ENCODE data around the gene AXL.
"Not testable (repeated sequence)": the region's sequence is repeated elsewhere in the genome, so short reads cannot be mapped to it uniquely, and the experiment has no call there.

AXL gene

DNA sequence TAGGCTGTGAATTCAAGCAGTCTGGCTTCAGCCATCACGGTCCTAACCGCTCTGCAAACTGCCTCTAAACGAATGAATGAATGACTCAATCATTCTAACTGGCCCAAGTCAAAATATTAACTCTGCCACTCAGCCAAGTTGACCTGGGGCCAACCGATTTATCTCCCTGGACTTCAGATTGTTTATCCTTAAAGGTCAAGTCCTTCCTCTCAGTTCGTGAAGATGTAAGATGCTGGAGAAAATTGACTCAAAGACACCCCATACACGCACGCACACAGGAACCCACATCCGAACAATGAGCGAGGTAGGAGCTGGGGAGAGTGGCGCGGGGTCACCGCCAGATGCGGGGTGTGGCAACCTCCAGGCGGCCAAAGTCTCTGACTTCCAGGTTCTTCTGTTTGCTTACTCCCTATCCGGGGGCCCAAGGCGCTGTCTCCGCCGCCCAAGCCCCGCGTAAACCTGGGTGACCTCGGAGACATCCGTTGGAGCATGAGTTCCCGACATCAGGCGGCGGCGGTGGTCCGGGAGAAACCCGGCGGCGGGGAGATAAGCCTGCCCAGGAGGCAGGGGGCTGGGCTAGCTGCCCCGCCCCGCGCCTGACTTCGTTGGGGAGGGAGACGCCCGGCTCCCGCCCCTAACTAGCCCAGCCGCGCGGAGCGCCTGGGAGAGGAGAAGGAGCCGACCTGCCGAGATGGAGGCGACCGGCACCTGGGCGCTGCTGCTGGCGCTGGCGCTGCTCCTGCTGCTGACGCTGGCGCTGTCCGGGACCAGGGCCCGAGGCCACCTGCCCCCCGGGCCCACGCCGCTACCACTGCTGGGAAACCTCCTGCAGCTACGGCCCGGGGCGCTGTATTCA, 26.2 kb upstream of the AXL start, which contains the start of gene CYP2S1:
Gene CYP2S1, plus strand, starts transcription at position 646 of the 856 bp plus-strand sequence. Its CDS starts 46 bp downstream, at position 692.
- no peak for DNase-seq (ENCODE audit: low read depth, low spot score)

DNA sequence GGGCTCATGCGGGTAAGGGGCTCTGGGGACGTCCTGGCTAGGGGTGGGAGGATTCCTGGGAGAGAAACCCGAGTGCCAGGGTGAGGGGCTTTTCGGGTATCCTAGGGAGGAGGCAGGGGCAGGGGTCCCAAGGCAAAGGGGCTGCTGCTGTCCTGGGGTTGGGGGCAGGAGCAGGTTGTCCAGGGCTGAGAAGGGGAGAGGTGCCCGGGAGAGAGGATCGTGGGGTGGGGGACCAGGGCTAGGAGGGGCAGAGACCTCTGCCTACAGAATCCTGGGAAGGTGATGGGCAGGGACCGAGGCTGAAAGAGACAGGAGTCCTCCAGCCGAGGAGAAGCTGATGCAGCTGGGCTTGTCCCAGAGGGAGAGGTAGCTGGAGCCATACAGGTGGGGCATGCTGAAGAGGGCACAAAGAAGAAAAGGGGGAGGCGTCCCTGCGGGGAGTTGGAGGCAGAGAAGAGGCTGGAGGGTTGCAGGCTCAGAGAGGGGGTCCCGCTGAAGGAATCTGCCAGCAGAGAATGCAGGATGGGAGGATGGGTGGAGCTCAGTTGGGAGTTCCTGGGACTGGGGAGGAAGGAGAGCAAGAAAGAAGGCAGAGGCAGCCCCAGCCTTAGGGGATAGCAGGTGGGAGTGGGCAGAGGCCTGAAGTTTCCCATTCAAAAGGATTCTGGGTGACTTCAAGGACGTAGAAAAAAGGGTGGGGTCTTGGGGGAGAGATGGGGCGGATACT, 25.4 kb upstream of the AXL start:
- WGBS (ENCODE audit: insufficient coverage, insufficient read length), result no CpG with 5 or more reads among the region's 13 CpGs
- no peaks in the 10 kb centered on the region for H3K27me3 ChIP-seq (ENCODE audit: control insufficient read depth, insufficient read depth, low read length)

More for the DNA sequence above, 26.2 kb upstream of the AXL start, which contains the start of gene CYP2S1:
- Histone ChIP-seq H3K4me3 (ENCODE audit: low read length) (peak within 1 kb of the TSS; percentile 82), H3K27ac (ENCODE audit: low read length) (peak within 1 kb of the TSS; percentile 12), H3K4me1 (ENCODE audit: control insufficient read depth, insufficient read depth, low read length) (peaks cover 5% of the 10 kb centered on the region), H3K27me3 (ENCODE audit: control insufficient read depth, insufficient read depth, low read length) (no peaks in the 10 kb centered on the region), H3K9me3 (ENCODE audit: control insufficient read depth, insufficient read depth, low read length) (no peaks in the 10 kb centered on the region), H3K36me3 (ENCODE audit: control insufficient read depth, insufficient read depth, low read length) (peaks cover 6% of the 10 kb centered on the region)
- no CpG with 5 or more reads among the region's 58 CpGs for WGBS (ENCODE audit: insufficient coverage, insufficient read length)

DNA sequence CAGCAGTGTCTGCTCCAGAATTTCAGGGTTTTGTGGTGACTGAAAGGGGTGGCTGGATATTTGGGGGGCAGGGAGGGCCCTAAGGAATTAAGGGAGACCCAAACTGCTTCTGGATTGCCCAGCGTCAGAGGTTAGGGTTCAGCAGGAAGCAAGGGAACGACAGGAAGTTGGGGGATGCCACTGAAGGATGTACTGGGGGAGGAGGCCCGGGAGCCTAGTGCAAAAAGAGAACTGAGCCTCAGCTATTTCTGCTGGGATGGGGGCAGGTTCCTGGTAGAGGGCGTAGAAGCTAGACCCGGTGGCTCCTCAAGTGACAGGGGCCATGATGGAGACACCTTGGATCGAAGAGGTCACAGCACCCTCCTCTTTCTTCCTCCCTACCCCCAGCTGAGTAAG, 24.9 kb upstream of the AXL start:
- peaks cover 4% of the 10 kb centered on the region for H3K4me1 ChIP-seq (ENCODE audit: control insufficient read depth, insufficient read depth, low read length)
- H3K27ac ChIP-seq (ENCODE audit: low read length), result no peak overlapping the region
- no peaks in the 10 kb centered on the region for H3K27me3 ChIP-seq (ENCODE audit: control insufficient read depth, insufficient read depth, low read length)
- no peaks in the 10 kb centered on the region for H3K9me3 ChIP-seq (ENCODE audit: control insufficient read depth, insufficient read depth, low read length)
- DNase-seq (ENCODE audit: low read depth, low spot score), result no peak
- WGBS (ENCODE audit: insufficient coverage, insufficient read length), result no CpG with 5 or more reads among the region's 6 CpGs
- H3K4me3 ChIP-seq (ENCODE audit: low read length), result peak overlapping the region; percentile 82; the same call in 1 of the 2 replicates
- peaks cover 16% of the 10 kb centered on the region for H3K36me3 ChIP-seq (ENCODE audit: control insufficient read depth, insufficient read depth, low read length)

More for the DNA sequence above, 25.4 kb upstream of the AXL start:
- peaks cover 11% of the 10 kb centered on the region for H3K36me3 ChIP-seq (ENCODE audit: control insufficient read depth, insufficient read depth, low read length)
- peak overlapping the region; percentile 82 for H3K4me3 ChIP-seq (ENCODE audit: low read length)
- peak overlapping the region; percentile 12 for H3K27ac ChIP-seq (ENCODE audit: low read length)
- DNase-seq (ENCODE audit: low read depth, low spot score), result no peak
- no peaks in the 10 kb centered on the region for H3K9me3 ChIP-seq (ENCODE audit: control insufficient read depth, insufficient read depth, low read length)
- H3K4me1 ChIP-seq (ENCODE audit: control insufficient read depth, insufficient read depth, low read length), result peaks cover 4% of the 10 kb centered on the region

DNA sequence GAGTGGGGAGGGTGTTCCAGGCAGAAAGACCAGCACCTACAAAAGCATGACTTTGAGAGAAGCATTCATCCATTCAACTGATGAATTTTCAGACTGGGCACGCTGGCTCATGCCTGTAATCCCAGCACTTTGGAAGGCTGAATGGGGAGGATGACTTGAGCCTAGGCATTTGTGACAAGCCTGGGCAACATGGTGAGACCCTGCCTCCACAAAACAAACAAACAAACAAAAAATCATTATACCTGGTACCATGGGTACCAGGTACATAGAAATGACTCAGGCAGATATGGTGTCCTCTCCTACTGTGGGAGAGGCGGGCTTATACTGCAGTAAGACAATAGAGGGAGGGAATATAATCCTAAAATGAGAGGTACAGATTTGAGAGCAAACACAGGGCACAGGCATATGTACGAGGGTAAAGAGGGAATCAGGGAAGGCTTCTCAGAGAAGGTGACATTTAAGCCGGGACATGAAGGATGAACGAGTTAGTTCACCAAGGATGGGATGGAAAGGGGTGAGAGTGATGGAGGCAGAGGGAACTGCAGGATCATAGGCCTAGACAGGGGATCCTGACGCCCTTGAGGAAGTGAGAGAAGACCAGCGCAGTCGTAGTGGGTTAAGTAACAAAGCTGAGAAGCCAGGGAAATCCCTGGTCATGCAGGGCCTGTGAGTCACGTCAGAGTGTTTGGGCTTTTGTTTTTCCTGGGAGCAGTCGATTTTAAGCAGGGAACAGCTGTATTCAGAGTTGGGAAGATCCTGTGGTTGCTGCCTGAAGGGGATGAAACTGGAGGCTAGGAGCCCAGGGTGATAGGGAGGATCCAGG, 23.1 kb upstream of the AXL start:
- Histone ChIP-seq H3K36me3 (ENCODE audit: control insufficient read depth, insufficient read depth, low read length) (peaks cover 17% of the 10 kb centered on the region), H3K27me3 (ENCODE audit: control insufficient read depth, insufficient read depth, low read length) (no peaks in the 10 kb centered on the region), H3K27ac (ENCODE audit: low read length) (no peak overlapping the region), H3K9me3 (ENCODE audit: control insufficient read depth, insufficient read depth, low read length) (no peaks in the 10 kb centered on the region), H3K4me1 (ENCODE audit: control insufficient read depth, insufficient read depth, low read length) (peaks cover 2% of the 10 kb centered on the region), H3K4me3 (ENCODE audit: low read length) (no peak overlapping the region)
- WGBS (ENCODE audit: insufficient coverage, insufficient read length), result no CpG with 5 or more reads among the region's 10 CpGs
- no peak for DNase-seq (ENCODE audit: low read depth, low spot score)

DNA sequence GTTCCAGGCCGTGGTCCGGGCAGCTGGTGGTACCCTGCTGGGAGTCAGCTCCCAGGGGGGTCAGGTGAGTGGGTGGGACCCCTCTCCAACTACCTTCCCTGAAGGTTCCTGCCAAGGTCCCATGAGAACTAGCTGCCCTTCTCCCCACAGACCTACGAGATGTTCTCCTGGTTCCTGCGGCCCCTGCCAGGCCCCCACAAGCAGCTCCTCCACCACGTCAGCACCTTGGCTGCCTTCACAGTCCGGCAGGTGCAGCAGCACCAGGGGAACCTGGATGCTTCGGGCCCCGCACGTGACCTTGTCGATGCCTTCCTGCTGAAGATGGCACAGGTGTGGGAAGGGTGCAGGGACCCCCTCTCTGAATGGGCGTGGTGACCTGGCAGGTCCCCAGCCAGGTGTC, 20.5 kb upstream of the AXL start:
- no peak for DNase-seq (ENCODE audit: low read depth, low spot score)
- no peaks in the 10 kb centered on the region for H3K9me3 ChIP-seq (ENCODE audit: control insufficient read depth, insufficient read depth, low read length)
- no CpG with 5 or more reads among the region's 11 CpGs for WGBS (ENCODE audit: insufficient coverage, insufficient read length)
- H3K4me1 ChIP-seq (ENCODE audit: control insufficient read depth, insufficient read depth, low read length), result peaks cover 2% of the 10 kb centered on the region
- no peak overlapping the region for H3K27ac ChIP-seq (ENCODE audit: low read length)
- no peak overlapping the region for H3K4me3 ChIP-seq (ENCODE audit: low read length)
- H3K36me3 ChIP-seq (ENCODE audit: control insufficient read depth, insufficient read depth, low read length), result peaks cover 39% of the 10 kb centered on the region
- H3K27me3 ChIP-seq (ENCODE audit: control insufficient read depth, insufficient read depth, low read length), result no peaks in the 10 kb centered on the region

DNA sequence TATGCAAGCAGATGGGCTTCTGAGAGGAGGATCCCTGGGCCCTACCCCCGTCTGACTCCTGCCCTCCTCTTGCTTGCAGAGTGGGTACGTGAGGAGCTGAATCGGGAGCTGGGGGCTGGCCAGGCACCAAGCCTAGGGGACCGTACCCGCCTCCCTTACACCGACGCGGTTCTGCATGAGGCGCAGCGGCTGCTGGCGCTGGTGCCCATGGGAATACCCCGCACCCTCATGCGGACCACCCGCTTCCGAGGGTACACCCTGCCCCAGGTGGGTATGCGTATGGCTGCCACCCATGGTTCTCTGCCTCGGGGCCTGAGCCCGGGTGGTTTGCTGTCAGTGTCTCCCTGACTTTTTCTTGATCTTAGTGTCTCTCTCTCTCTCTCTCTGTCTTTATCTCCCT, 15.7 kb upstream of the AXL start:
- DNase-seq (ENCODE audit: low read depth, low spot score), result no peak
- Histone ChIP-seq H3K36me3 (ENCODE audit: control insufficient read depth, insufficient read depth, low read length) (peaks cover 58% of the 10 kb centered on the region), H3K9me3 (ENCODE audit: control insufficient read depth, insufficient read depth, low read length) (no peaks in the 10 kb centered on the region), H3K4me1 (ENCODE audit: control insufficient read depth, insufficient read depth, low read length) (no peaks in the 10 kb centered on the region; the same call in 1 of the 2 replicates), H3K27me3 (ENCODE audit: control insufficient read depth, insufficient read depth, low read length) (no peaks in the 10 kb centered on the region), H3K27ac (ENCODE audit: low read length) (no peak overlapping the region), H3K4me3 (ENCODE audit: low read length) (no peak overlapping the region)
- WGBS (ENCODE audit: insufficient coverage, insufficient read length), result no CpG with 5 or more reads among the region's 18 CpGs

DNA sequence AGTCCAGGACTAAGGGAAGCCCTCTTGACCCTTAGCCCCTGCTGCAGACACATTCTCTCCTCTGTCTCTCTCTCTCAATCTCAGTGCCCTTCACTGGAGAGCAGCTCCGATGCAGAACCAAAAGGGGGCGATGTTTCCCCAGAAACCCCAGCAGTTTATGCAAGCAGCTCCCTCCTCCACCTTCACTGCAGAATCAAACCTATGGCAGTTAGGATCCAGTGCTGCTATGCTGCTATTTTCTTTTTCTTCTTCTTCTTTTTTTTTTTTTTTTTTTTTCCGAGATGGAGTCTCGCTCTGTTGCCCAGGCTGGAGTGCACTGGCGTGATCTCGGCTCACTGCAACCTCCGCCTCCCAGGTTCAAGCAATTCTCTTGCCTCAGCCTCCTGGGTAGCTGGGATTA, 14.7 kb upstream of the AXL start:
- H3K27ac ChIP-seq (ENCODE audit: low read length); H3K4me1 ChIP-seq (ENCODE audit: control insufficient read depth, insufficient read depth, low read length); H3K4me3 ChIP-seq (ENCODE audit: low read length); H3K27me3 ChIP-seq (ENCODE audit: control insufficient read depth, insufficient read depth, low read length); H3K9me3 ChIP-seq (ENCODE audit: control insufficient read depth, insufficient read depth, low read length); DNase-seq (ENCODE audit: low read depth, low spot score): not testable (repeated sequence)
- peaks cover 51% of the 10 kb centered on the region for H3K36me3 ChIP-seq (ENCODE audit: control insufficient read depth, insufficient read depth, low read length)
- no CpG with 5 or more reads among the region's 7 CpGs for WGBS (ENCODE audit: insufficient coverage, insufficient read length)

DNA sequence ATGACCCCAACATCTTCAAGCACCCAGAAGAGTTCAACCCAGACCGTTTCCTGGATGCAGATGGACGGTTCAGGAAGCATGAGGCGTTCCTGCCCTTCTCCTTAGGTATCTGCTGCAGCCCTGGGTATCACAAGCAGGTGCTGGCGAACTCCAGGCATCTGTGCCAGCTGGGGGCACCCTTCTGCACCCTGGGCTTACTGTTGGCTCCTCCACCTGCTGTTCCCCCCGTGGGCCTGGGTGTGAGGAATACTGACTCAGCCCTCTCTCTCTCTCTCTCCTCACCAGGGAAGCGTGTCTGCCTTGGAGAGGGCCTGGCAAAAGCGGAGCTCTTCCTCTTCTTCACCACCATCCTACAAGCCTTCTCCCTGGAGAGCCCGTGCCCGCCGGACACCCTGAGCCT, 13.0 kb upstream of the AXL start:
- H3K4me1 ChIP-seq (ENCODE audit: control insufficient read depth, insufficient read depth, low read length), result no peaks in the 10 kb centered on the region; the same call in 1 of the 2 replicates
- no peak overlapping the region for H3K4me3 ChIP-seq (ENCODE audit: low read length)
- no peaks in the 10 kb centered on the region for H3K9me3 ChIP-seq (ENCODE audit: control insufficient read depth, insufficient read depth, low read length)
- H3K27ac ChIP-seq (ENCODE audit: low read length), result no peak overlapping the region
- no peaks in the 10 kb centered on the region for H3K27me3 ChIP-seq (ENCODE audit: control insufficient read depth, insufficient read depth, low read length)
- DNase-seq (ENCODE audit: low read depth, low spot score), result no peak
- peaks cover 49% of the 10 kb centered on the region for H3K36me3 ChIP-seq (ENCODE audit: control insufficient read depth, insufficient read depth, low read length)
- WGBS (ENCODE audit: insufficient coverage, insufficient read length), result no CpG with 5 or more reads among the region's 10 CpGs

DNA sequence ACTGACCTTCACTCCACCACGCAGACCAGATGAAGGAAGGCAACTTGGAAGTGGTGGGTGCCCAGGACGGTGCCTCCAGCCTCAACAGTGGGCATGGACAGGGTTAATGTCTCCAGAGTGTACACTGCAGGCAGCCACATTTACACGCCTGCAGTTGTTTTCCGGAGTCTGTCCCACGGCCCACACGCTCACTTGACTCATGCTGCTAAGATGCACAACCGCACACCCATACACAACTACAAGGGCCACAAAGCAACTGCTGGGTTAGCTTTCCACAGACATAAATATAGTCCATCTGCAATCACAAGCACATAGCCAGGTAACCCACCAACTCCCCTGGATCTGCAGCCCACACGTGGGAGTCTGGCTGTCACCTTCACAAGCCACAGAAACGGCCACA, 12.6 kb upstream of the AXL start:
- no peaks in the 10 kb centered on the region for H3K9me3 ChIP-seq (ENCODE audit: control insufficient read depth, insufficient read depth, low read length)
- no peak overlapping the region for H3K27ac ChIP-seq (ENCODE audit: low read length)
- no peaks in the 10 kb centered on the region for H3K27me3 ChIP-seq (ENCODE audit: control insufficient read depth, insufficient read depth, low read length)
- DNase-seq (ENCODE audit: low read depth, low spot score), result no peak
- H3K4me1 ChIP-seq (ENCODE audit: control insufficient read depth, insufficient read depth, low read length), result no peaks in the 10 kb centered on the region; the same call in 1 of the 2 replicates
- H3K4me3 ChIP-seq (ENCODE audit: low read length), result no peak overlapping the region
- no CpG with 5 or more reads among the region's 9 CpGs for WGBS (ENCODE audit: insufficient coverage, insufficient read length)
- H3K36me3 ChIP-seq (ENCODE audit: control insufficient read depth, insufficient read depth, low read length), result peaks cover 45% of the 10 kb centered on the region
